ENCODE measurements around the gene NDUFS7. TPM values are rescaled to one million over a fixed set of nuclear protein-coding genes. Genes with fewer than 3 reads are reported as not detected.

The NDUFS7 gene
- total and polyA plus RNA-seq, 12 donors = 4.7 to 286 (median 148) TPM

DNA sequence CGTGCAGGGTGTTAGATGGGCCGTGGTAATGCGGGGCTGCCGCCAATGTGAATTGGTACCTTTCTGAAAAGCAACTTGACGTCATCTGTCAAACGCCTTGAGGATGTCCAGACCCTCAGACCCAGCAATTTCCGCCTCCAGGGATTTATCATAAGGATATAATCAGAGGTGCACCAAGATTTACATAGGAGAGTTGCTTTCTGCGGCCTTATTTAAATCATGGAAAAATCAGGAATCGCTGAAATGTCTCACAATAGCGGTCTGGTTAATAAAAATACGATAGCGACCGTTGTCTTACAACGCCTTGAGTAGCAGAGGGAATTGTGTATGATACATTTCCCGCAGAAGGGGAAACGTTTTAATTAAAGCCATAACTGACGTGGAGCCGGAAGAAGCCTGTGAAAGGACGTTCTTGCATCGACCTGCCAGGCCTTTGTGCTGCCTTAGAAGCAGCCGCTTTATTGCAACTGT, 32.3 kb upstream of the NDUFS7 start:
- peaks cover 10 to 14% of the 10 kb centered on the region in 2 donors for H3K4me1 ChIP-seq (replicated peaks in 1 of 2)
- intact Hi-C loops (cut with DNase I) = no loop called here
- H3K36me3 ChIP-seq (replicated peaks in 1 of 2) = no peaks in the 10 kb centered on the region
- peak in 1 of 7 donors; percentile 75 for DNase-seq
- H3K27me3 ChIP-seq = no peaks in the 10 kb centered on the region
- no peaks in the 10 kb centered on the region for H3K9me3 ChIP-seq (replicated peaks in 1 of 3)
- 86 to 89% (median 88%) methylated on average over 21 of the region's 21 CpGs for WGBS, 4 donors
- TF ChIP-seq CTCF (IDR thresholded peaks at IDR 0.05) (no peak), POLR2A (IDR thresholded peaks at IDR 0.05) (no peak)
- peak overlapping the region in 1 of 5 donors; percentile 41 for H3K27ac ChIP-seq
- no peak overlapping the region for H3K4me3 ChIP-seq

- Histone ChIP-seq H3K36me3 (replicated peaks in 1 of 2) (peaks cover 0 to 12% of the 10 kb centered on the region in 2 donors), H3K27ac (no peak overlapping the region), H3K27me3 (no peaks in the 10 kb centered on the region), H3K9me3 (replicated peaks in 1 of 3) (no peaks in the 10 kb centered on the region), H3K4me1 (replicated peaks in 1 of 2) (peaks cover 14 to 22% of the 10 kb centered on the region in 2 donors), H3K4me3 (no peak overlapping the region)
- intact Hi-C loops (cut with DNase I) = no loop called here
- no peak for DNase-seq
- no peak for TF ChIP-seq POLR2A (IDR thresholded peaks at IDR 0.05)
- TF ChIP-seq CTCF (IDR thresholded peaks at IDR 0.05) = no peak
- WGBS, 4 donors = 90 to 97% (median 93%) methylated on average over 7 to 9 of the region's 9 CpGs
Observed at GRCh38 chr19:1353144-1353543, 30.6 kb upstream of the NDUFS7 start.

DNA sequence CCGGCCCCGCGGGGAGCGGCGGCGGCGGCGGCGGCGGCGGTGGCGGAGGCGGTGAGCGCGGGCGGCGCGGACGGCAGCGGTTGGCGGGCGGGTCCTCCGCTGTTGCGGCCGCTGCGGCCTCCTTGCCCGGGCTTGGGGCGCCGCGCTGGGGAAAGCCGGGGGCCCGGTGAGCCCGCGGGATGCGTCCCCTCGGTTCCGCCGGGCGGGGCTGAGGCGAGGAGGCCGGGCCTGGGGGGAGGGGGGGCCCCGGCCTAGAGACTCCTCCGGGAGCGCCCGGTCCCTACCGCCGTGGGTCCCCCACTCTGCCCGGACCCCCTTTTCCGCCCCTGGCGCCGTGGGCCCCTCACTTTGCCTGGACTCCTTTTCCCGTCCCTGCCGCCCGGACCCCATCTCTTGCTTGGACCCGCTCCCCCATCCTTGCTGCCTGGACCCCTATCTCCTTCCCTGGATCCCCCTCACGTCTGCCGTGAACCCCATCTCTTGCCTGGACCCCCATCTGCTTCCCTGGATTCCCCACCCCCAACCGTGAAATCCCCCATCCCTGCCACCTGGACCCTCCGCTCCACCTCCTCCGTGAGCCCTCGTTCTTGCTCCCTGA, 28.6 kb upstream of the NDUFS7 start:
- Histone ChIP-seq H3K4me1 (replicated peaks in 1 of 2) (peaks cover 14 to 22% of the 10 kb centered on the region in 2 donors), H3K9me3 (replicated peaks in 1 of 3) (no peaks in the 10 kb centered on the region), H3K4me3 (peak overlapping the region in 2 of 4 donors; percentile 46 to 91), H3K36me3 (replicated peaks in 1 of 2) (peaks cover 0 to 26% of the 10 kb centered on the region in 2 donors), H3K27ac (peak overlapping the region in 4 of 5 donors; percentile 9 to 94 (median 71)), H3K27me3 (no peaks in the 10 kb centered on the region)
- DNase-seq = no peak
- peak in 1 of 2 donors; percentile 54 for TF ChIP-seq POLR2A (IDR thresholded peaks at IDR 0.05)
- TF ChIP-seq CTCF (IDR thresholded peaks at IDR 0.05) = no peak
- intact Hi-C loops (cut with DNase I) = no loop called here
- WGBS, 4 donors = 0 to 1% (median 0%) methylated on average over 9 to 51 of the region's 61 CpGs

- TF ChIP-seq POLR2A (IDR thresholded peaks at IDR 0.05) = peak in 1 of 2 donors; percentile 28
- TF ChIP-seq CTCF (IDR thresholded peaks at IDR 0.05) = no peak
- H3K27ac ChIP-seq = peak overlapping the region in 4 of 5 donors; percentile 9 to 94 (median 71)
Observed at GRCh38 chr19:1355568-1356507, 27.9 kb upstream of the NDUFS7 start.

More at GRCh38 chr19:1355568-1356507, 27.9 kb upstream of the NDUFS7 start:
- Histone ChIP-seq H3K4me3 (peak overlapping the region in 2 of 4 donors; percentile 46 to 91), H3K36me3 (replicated peaks in 1 of 2) (peaks cover 0 to 29% of the 10 kb centered on the region in 2 donors), H3K9me3 (replicated peaks in 1 of 3) (no peaks in the 10 kb centered on the region), H3K4me1 (replicated peaks in 1 of 2) (peaks cover 19 to 28% of the 10 kb centered on the region in 2 donors), H3K27me3 (no peaks in the 10 kb centered on the region)
- intact Hi-C loops (cut with DNase I) = no loop called here
- WGBS, 4 donors = 14 to 19% (median 17%) methylated on average over 26 to 32 of the region's 32 CpGs
- DNase-seq = peak in 1 of 7 donors; percentile 47
